ENCODE measurements around the gene GP9. TPM values are rescaled to one million over a fixed set of nuclear protein-coding genes. Genes with fewer than 3 reads are reported as not detected.
A peak's percentile ranks its signal among the peaks of the same experiment; 100 is the strongest.

The GP9 gene
- not detected for polyA plus RNA-seq (2013, experiment 1 of 2; ENCODE audit: insufficient read length)
- not detected for polyA plus RNA-seq (2013, experiment 2 of 2; ENCODE audit: insufficient read length)

DNA sequence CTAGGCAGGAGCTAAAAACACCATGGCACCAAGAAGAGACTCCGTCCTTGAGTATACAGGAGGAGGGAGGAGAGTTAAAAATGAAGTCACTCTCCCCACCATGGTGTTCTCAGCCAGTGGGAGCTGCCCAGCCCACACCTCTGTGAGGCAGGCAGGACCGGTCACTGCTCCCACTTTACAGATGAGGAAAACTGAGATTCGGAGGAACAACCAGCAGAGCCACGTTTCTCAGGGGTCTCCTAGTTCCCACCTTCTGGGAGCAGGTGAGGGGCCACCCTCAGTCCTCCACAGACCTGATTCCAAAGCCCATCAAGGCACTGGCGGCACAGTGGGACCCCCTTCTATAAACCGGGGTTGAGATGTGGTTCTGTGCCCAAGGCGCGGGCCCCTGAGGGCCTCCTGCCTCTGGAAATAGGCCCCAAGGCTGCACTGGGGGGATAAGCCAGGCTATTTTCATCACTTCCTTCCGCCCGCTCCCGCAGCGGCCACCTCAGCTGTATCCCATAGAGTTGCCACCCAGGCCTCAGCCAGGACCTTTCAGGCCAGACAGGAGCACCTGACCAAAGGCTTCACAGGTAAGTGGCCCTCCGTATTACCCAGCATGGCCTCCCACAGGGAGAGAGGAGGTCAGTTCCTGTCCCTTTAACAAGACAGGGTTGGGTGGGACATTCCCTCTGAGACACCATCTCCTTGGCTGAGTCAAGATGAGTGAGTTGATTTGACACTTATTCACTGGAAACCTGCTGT is at the start of gene GP9:
TSS of gene GP9 (plus strand) at position 504 of the 747 bp plus-strand sequence. CDS start 961 bp downstream, outside the sequence.
- DNase-seq: no peak

DNA sequence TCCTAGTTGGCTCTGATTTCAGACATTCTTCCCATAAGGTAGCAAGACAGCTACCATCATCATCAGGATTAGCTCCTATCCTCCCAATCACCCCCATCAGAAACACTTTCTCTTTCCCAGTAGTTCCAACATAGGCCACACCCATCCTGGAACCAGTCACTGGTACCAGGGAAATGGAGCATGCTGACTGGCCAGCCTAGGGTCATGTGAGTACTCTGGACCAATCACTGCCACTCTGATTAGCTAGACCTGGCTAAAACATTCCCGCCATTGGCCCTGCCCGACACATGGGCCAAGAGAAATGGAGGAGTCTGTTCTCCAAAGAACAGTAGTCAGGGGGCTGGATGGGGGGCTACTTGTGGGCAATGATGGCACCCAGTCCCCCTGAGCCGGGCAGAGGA is 47.1 kb upstream of the GP9 start:
- no peak for DNase-seq

DNA sequence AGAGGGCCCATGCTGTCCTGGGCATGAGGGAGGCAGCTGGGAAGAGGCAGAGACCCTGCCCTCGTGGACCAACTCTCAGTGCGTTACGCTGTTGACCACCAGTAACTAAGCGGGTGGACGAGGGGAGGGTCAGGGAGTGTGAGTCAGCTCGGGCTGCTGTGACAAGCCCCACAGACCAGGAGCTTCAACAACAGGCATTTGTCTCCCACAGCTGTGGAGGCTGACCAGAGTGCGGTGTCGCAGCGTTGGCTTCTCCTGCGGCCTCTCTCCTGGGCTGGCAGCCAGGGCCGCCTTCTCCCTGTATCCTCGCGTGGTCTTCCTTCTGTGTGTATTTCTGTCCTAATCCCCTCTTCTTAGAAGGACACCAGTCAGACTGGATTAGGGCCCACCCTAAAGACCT is 46.4 kb upstream of the GP9 start:
- no peak for DNase-seq

DNA sequence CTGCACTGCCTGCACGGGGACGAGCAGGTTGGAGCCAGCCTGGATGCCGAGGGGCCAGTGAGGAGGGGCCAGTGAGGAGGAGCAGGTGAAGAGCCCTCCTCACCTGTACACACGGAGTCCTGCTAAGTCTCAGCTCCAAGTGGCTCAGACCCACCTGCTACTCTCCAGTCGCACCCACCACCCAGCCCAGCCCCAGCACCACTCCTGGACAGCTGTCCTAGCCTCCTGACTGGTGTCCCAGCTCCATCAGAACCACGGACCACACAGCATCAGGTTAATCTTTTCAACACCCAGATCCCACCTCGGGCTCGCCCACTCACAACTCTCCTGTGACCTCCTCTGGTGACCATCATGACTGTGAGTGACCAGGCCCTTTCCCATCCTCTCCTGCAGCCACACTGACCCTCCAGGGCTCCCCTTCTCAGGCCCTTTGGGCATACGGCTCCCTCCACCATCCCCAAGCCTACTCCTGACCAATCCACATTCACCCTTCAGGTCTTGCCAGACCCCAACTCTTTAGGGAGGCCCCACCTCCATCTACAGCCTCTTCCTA is 45.7 kb upstream of the GP9 start:
- DNase-seq: no peak

DNA sequence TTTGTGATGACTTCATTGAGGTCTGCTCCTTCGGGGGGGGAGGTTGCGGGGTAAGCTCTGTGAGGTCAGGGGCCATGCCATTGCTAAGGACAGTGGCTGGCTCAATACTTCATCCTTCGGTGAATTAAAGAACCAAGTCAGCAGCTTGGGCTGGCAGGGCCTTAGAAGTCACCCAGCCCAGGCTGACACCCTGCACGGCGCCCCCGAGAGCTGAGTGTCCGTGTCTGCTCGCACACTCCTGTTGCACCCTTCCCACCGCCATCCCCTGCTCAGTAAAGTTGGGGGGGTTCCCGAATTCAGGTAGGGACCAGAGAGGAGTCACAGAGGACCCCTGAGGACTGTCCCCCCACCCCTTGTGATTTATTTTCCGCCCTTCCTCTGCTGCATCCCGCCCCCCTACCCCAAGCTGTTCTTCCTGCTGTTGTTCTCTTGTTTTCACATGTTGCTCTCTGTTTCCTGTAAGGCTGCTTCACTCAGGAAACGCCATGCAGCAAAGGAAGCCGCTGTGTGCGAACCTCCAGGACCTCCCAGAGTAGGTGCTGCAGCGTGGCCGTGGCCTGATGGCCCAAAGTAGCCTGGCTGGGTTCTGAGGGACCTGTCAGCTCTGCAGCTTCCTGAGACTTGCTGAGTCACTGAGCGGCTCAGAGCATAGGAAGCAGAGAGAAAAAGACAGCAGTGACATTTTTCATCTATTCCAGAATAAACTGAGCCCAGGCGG is 45.0 kb upstream of the GP9 start:
- DNase-seq: no peak

DNA sequence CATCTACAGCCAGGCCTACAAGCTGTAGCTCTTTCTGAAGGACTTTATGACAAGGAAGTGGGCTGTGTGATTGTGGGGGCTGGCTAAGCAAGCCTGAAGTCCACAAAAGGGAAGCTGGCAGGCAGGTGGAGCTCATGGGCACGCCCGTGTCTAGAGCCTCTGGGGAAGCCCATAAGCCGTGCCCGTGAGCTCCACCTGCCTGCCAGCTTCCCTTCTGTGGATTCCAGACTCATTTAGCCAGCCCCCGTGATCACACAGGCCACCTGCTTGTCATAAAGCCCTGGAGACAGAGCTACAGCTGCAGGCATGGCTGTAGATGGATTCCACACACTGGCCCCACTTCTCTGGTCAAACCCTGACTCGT is 44.2 kb upstream of the GP9 start:
- no peak for DNase-seq

DNA sequence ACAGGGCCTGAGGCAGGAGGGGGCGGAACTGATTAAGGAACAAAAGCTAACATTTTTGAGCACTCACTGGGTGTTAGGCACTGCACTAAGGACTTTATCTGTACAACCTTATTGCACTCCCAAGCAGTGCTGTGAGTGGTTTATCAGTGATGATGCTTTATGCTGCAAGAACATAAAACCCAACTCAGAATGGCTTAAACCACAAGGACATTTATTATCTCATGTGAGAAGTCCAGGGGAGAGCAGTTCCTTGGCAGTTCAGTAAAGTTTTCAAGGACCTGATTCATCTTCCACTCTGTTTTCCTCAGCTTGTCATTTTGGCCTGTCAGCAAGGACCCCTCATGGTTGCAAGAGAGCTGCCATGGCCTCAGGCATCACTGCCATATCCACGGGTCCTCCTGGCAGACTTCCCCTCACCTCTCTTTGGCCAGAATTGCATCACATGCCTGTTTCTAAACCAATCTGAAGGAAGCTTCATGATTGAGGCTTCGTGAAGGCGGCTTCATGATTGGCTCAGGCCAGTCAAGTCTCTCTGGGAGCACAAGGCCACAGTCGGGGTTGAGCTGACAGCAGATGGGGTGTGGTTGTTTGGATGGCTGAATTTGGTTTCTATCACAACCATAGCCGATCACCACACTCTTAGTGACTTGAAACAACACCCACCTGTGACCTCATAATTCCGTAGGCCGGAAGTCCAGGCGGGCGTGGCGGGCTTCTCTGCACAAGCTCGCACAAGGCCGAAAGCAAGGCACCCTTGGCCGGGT is 43.7 kb upstream of the GP9 start:
- DNase-seq: no peak

DNA sequence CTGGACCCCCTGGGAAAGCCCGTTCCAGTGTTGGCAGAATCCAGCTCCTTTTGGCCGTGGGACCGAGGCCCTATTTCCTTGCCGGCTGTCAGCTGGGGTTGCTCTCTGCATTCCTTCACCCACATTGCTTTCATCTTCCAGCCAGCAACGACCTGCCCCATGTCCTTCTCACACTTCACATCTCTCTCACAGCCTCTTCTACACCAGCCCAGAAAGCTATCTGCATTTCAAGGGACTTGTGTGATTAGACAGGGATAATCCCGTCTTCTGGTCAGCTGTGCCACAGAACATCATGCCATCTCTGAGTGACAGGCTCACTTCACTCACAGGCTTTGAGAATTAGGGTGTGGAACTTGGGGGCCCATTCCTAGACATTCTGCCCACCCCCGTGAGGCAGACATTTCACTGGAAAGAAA is 43.1 kb upstream of the GP9 start:
- no peak for DNase-seq

DNA sequence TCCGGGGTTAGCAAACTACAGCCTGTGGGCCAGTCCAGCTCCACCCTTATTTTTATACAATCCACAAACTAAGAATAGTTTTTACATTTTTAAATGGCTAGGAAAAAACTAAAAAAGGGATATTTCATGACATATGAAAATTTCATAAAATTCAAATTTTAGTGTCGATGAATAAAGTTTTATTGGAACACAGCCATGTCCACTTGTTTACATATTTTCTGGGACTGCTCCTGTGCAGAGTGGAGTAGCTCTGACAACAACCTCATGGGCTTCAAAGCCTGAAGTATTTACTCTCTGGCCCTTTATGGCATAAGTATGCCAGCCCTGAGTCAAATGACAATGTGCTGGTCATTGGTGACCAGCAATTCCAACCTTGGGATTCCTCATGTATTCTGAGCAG is 42.3 kb upstream of the GP9 start:
- DNase-seq: no peak

DNA sequence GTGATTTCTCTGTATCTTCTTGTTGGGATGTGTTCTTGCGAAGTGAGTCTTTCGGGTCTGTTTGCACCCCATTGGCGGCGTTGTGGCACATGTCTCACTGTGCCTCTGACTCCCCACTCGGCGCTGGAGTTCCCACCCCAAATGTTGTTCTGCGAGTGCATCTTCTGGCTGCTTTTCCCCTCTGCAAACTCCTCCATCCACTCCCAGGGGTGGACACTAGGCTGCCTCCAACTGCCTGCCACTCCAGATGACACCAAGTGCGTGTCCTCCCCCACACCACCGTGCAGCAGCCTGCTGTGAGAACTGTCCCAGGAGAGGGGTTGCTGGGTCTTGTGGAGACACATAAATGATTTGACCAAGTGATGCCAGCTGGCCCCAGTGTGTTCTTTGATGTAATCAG is 41.8 kb upstream of the GP9 start:
- no peak for DNase-seq

DNA sequence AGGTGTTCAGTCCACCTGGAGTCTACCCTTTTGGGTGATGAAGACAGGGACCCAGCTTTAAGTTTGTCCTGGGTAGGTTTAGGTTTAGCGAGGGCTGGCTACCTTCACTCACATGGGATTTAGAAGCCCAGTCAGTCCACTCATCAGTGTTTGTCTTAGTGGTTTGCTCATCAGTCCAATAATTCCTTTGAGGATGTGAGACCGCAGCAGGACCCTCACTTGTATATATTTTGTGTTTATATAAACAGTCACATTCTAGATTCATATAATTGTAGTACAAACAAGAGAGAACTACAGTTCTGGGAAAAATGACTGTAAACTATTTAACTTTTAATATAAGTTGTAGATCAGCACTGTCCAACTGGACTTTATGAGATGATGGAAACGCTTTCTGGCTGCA is 41.3 kb upstream of the GP9 start:
- no peak for DNase-seq

DNA sequence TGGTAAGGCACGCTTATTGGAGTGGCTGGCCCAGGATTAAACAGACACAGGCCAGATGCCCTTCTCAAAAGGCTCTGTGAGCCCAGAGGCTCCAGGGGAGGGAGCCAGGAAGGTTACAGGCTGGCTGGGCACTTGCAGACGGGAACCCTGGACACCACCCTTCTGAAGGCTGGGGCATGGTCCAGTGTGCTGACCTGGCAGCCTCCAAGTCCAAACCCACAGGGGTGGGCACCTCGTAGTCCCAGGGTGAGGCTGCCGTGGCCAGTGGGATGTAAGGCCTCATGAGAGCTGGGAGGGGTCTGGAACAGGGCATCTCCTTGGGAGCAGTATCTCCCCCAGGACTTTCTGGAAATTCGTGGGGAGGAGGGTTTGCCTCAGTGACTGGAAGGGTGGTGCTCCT is 39.9 kb upstream of the GP9 start:
- no peak for DNase-seq

DNA sequence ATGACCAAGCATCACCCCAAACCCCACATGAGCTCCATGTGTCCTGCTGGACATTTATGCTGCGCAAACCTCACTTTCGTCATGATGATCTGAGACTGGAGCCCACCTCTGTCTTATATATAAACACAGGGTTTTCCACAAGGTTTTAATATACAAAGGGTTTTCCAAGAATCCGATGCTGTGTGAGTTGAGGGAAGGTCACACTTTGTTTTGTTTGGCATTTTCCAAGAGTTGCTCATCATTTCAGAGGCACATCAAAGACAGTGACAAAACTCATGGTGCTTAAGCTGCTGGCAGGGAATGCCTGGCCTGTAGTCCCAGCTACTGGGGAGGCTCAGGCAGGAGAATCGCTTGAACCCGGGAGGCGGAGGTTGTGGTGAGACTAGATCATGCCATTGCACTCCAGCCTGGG is 39.4 kb upstream of the GP9 start:
- DNase-seq: peak; percentile 35

DNA sequence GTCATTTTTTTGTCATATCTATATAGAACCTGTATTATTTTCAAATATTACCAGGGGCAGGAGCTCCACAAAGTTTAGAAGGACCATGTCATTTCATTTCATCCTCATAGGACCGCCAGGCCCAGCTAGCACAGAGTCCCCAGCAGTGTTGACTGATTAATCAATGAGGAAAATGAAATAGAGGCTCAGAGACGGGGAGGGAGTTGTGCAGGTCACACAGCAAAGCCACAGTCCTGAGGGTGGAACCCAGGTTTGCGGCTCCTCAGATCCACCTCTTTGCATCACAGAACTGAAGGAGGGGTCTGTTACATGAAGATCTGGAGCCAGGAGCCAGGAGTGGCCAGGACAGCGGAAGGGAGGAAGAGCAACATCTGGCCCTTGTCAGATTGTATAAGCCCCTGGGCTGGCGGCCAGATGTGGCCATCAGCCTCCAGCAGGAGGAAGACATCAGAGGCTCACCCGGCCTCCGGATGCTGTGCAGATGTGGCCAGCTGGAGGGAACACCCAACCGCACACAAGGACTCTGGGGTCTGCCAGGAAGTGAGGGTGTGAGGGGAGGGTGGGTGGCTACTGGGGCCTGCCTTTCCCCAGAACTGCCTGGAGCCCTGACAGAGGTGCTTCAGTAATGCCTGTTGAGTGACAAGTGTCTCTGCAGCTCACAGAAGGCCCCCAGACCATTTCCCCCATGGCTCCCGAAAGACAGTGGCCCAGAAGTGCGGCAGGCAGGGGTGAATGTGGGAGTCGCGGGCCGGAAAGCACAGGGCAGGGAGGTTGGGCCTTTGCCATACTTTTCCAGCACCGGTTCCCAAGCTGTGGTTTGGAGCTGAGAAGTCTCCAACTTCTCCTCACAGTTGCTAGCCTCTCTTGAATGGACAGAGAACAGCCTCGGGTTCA is 38.2 kb upstream of the GP9 start:
- no peak for DNase-seq

DNA sequence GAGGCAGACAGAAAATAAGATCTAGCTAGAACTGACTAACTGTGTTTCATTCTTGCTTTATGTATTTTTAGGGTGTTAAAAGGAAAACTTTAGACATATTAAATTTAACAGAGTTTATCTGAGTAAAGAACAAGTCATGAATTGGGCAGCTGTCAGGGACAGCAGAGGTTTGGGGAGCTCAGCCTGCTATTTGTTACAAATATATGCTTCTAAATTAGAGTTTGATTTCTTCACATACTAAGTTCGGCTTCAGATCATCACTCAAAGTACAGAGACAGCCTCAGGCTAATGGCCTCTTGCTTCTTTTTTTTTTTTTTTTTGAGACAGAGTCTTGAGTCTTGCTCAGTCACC is 37.6 kb upstream of the GP9 start:
- DNase-seq: no peak

DNA sequence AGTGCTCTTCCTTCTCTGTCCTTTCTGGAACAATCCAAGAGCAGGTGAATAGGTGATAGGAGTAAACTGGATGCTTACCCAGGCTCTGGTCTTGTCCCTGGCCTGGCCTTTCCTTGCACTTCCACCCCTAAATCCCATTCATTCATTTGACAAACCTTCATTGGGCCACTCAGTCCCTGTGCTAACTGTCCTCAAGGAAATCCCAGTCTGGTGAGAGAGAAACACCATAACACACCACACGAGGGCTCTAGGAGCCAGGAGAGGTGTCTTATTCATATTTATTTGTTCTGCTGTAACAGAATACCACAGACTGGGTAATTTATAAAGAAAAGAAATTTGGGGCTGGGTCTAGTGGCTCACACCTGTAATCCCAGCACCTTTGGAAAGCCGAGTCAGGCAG is 36.7 kb upstream of the GP9 start:
- no peak for DNase-seq

DNA sequence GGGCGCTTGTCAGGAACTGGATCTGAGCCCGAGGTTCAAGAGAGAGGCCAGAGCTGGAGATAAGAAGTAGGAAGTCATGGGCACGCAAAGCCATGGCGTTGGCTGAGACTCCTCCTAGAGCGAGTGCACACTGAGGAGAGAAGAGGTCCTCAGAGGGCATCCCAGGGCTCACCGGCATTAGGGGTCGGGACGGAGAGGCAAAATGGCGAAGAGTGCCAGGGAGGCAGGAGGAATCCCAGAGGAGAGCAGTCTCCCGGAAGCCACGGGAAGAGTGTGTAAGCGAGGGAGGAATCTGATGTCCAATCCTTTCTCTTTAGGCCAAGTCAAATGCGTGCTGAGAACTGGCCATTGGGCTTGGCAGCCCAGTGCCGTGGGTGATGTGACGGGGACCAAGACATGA is 35.5 kb upstream of the GP9 start:
- no peak for DNase-seq

DNA sequence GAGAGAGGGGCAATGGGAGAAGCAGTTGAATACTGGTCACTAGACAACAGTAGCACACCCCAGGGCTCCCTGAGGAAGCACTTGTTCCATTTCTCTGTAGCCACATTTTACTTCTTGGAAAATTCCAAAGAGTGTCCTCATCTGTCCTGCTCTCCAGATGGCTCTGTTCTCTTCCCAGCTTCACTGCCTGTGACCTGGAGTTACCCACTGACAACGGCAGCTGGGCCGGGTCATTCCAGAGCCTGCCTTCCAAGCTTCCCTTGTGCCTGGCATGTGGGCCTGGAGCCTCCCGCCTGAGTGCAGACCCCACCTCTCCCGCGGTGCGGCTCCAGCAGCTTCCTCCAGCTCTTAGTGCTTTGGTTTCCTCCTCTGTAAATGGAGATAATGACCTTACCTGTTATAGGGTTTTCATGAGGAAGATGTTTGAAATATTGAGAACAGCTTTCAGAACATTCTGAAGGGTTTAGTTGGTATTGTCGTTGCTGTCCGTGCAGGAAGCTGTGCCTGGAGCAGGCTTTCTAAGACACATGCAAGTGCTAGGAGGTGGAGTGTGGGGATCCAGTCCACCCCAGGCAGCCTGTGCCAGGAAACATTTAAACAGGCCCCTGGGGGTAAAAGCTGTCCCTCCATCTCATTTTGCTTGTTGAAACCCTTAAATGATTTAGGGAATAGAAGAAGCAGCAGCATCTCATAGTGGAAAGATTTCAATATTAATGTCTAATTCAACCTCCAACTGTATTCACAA is 34.7 kb upstream of the GP9 start:
- no peak for DNase-seq

DNA sequence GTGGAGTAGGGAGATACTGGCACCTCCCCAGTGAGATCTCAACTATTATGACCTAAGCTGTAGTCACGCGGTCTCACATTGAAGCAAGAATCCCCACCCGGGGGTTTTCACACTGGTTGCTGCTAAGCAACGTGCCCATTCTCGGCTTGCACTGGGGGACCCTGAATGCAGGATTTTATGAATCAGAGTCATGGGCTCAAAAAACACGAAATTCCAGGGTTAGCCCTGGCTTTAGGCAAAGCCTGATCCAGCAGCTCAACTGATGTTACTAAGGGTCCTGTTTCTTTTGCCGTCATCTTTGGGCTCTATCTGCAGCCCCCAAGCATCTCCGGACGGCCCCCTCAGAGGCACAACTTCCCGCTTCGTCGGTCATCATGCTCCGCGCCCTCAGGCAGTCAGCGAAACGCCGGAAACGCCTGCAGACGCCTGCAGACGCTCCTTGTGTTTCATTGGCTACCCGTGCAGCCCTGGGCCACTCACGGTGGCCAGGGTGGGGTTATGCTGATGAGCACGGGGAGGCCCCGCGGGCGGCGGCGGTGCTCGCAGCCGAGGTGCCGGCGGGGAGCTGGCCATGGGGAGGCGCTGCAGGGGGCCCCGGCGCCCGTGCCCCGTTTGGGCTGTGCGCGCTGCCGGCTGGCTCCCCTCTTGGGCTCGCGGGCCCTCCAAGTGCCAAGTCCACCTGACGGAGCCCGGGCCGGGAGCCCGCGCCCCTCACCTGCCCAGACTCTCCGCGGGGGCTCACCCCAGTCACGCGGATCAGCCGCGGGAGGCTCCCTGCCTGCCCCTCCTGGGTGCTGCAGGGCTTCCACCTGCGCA is 33.6 kb upstream of the GP9 start:
- peak; percentile 78 for DNase-seq

DNA sequence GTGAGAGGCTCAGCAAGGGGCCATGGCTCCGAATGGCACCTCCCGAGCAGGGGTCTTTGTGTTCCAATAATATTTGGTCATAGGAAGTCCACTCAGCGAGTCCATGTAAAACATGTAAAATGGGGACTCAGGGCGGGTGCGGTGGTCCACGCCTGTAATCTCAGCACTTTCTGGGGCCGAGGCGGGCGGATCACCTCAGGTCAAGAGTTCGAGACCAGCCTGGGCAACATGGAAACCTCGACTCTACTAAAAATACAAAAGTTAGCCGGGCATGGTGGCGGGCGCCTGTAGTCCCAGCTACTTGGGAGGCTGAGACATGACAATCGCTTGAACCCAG is 33.1 kb upstream of the GP9 start:
- DNase-seq: no peak

DNA sequence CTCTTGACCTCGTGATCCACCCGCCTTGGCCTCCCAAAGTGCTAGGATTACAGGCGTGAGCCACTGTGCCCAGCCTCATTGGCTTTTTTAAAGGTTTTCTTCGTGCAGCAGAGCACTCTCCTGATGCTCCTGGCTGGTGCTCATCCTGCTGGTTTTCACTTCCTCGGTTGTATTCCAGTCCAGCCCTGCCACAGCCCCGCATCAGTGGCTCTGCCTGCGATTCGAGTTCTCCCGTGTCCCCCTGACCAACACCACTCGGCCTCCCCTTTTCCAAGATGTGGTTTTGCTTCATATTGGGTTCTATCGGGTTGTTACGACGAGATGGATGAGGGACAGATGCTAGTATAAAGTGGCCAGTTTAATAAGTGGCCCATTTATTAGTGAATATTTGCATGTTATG is 31.7 kb upstream of the GP9 start:
- DNase-seq: no peak
